Measurements from ENCODE around the gene OR51A2. TPM values are rescaled to one million over a fixed set of nuclear protein-coding genes. Genes with fewer than 3 reads are reported as not detected.

The OR51A2 gene
- total RNA-seq, 1 experiment from 2014 or later, result not detected

- no peaks in the 10 kb centered on the region for H3K9me3 ChIP-seq (ENCODE audit: control insufficient read depth in 1 of 2, insufficient read depth in 1 of 2, low read depth in 1 of 2, low read length in 2 of 2)
- POLR2A ChIA-PET, result no interaction called here
- no peak overlapping the region for H3K4me2 ChIP-seq (ENCODE audit: low read length)
- no peak overlapping the region for H3K27ac ChIP-seq (ENCODE audit: low read depth, low read length)
- H2AFZ ChIP-seq (ENCODE audit: low read depth, low read length, poor library complexity, severe bottlenecking), result no peak overlapping the region
- H3K27me3 ChIP-seq (ENCODE audit: insufficient read depth, low read length), result peaks cover 11% of the 10 kb centered on the region
- no peaks in the 10 kb centered on the region for H4K20me1 ChIP-seq (ENCODE audit: insufficient read depth)
- no peaks in the 10 kb centered on the region for H3K79me2 ChIP-seq (ENCODE audit: insufficient read depth, low read length)
- no peaks in the 10 kb centered on the region for H3K36me3 ChIP-seq (ENCODE audit: control insufficient read depth in 1 of 2, insufficient read depth in 2 of 2, low read length in 2 of 2)
- no peak for DNase-seq (ENCODE audit: low read depth, low spot score)
- BruUV-seq (replicated peaks), result no TSS peak
- no peaks in the 10 kb centered on the region for H3K9me2 ChIP-seq (ENCODE audit: insufficient read depth)
- no peak for ATAC-seq
- TF ChIP-seq EZH2phosphoT487 (IDR thresholded peaks at IDR 0.05; ENCODE audit: borderline replicate concordance) (no peak), POLR2A (IDR thresholded peaks at IDR 0.05; ENCODE audit: borderline replicate concordance, extremely low read depth, insufficient read depth, insufficient read length) (no peak), ZBTB33 (IDR thresholded peaks at IDR 0.05; ENCODE audit: extremely low read depth, insufficient replicate concordance, low read length) (no peak)
- CTCF ChIA-PET, result no interaction called here
- RAD21 ChIA-PET (ENCODE audit: low non-redundant PET in 1 of 2, low total read pairs in 2 of 2, uncharacterized antibody in 2 of 2, unreplicated experiment in 2 of 2), result no interaction called here
- H3K4me1 ChIP-seq (ENCODE audit: control insufficient read depth in 1 of 2, insufficient read depth in 2 of 2, low read length in 2 of 2), result no peaks in the 10 kb centered on the region
- no peak overlapping the region for H3K9ac ChIP-seq (ENCODE audit: low read length)
- intact Hi-C loops (cut with micrococcal nuclease), result no loop called here
- H3K4me3 ChIP-seq (replicated peaks in 1 of 2; ENCODE audit: low read depth in 1 of 2, low read length in 2 of 2), result no peak overlapping the region
These were observed 28.3 kb upstream of the OR51A2 start for GRCh38 chr11:4983841-4984240.

- Histone ChIP-seq H3K4me2 (ENCODE audit: low read length) (no peak overlapping the region), H3K79me2 (ENCODE audit: insufficient read depth, low read length) (no peaks in the 10 kb centered on the region), H3K9me2 (ENCODE audit: insufficient read depth) (no peaks in the 10 kb centered on the region), H3K27ac (ENCODE audit: low read depth, low read length) (no peak overlapping the region), H3K4me1 (ENCODE audit: control insufficient read depth in 1 of 2, insufficient read depth in 2 of 2, low read length in 2 of 2) (no peaks in the 10 kb centered on the region), H3K9ac (ENCODE audit: low read length) (no peak overlapping the region), H3K9me3 (ENCODE audit: control insufficient read depth in 1 of 2, insufficient read depth in 1 of 2, low read depth in 1 of 2, low read length in 2 of 2) (no peaks in the 10 kb centered on the region), H2AFZ (ENCODE audit: low read depth, low read length, poor library complexity, severe bottlenecking) (no peak overlapping the region), H4K20me1 (ENCODE audit: insufficient read depth) (no peaks in the 10 kb centered on the region), H3K4me3 (replicated peaks in 1 of 2; ENCODE audit: low read depth in 1 of 2, low read length in 2 of 2) (no peak overlapping the region), H3K36me3 (ENCODE audit: control insufficient read depth in 1 of 2, insufficient read depth in 2 of 2, low read length in 2 of 2) (no peaks in the 10 kb centered on the region), H3K27me3 (ENCODE audit: insufficient read depth, low read length) (peaks cover 23% of the 10 kb centered on the region)
- DNase-seq (ENCODE audit: low read depth, low spot score) (no peak), ATAC-seq (no peak)
- CTCF ChIA-PET, result no interaction called here
- intact Hi-C loops (cut with micrococcal nuclease), result no loop called here
- POLR2A ChIA-PET, result no interaction called here
- RAD21 ChIA-PET (ENCODE audit: low non-redundant PET in 1 of 2, low total read pairs in 2 of 2, uncharacterized antibody in 2 of 2, unreplicated experiment in 2 of 2), result no interaction called here
- TF ChIP-seq YY1 (IDR thresholded peaks at IDR 0.05; ENCODE audit: extremely low read depth, insufficient replicate concordance, low read depth, low read length) (no peak), JUND (IDR thresholded peaks at IDR 0.05) (no peak)
- no TSS peak for BruUV-seq (replicated peaks)
These were observed 27.2 kb upstream of the OR51A2 start for GRCh38 chr11:4982678-4983077.
